Type B pancreatic cell (in vitro differentiated cells): ENCODE measurements around the gene GRXCR1. TPM values are rescaled to one million over a fixed set of nuclear protein-coding genes. Genes with fewer than 3 reads are reported as not detected.

Source experiments
- DNase-seq: peaks from one replicate; pipeline ENCODE4 v3.0.0; 2021; ENCODE audit warnings: mixed read lengths; ENCODE audit not compliant: unreplicated experiment; ENCODE audit errors: extremely low spot score
- H3K27ac Mint-ChIP-seq: 2 replicates; pipeline ENCODE4 v1.8.0; 2021; ENCODE audit warnings: mild to moderate bottlenecking, mixed read lengths
- H3K27me3 Mint-ChIP-seq: 2 replicates; pipeline ENCODE4 v1.8.0; 2021; ENCODE audit warnings: mixed read lengths
- H3K36me3 Mint-ChIP-seq: 2 replicates; pipeline ENCODE4 v1.8.0; 2021; ENCODE audit warnings: mixed read lengths
- H3K4me1 Mint-ChIP-seq: one replicate; pipeline ENCODE4 v1.8.0; 2021; ENCODE audit warnings: mixed read lengths; ENCODE audit not compliant: unreplicated experiment
- H3K4me3 Mint-ChIP-seq: 2 replicates; pipeline ENCODE4 v1.8.0; 2021; ENCODE audit warnings: mild to moderate bottlenecking, mixed read lengths
- H3K9me3 Mint-ChIP-seq: 2 replicates; pipeline ENCODE4 v1.8.0; 2021; ENCODE audit warnings: mixed read lengths
- CTCF ChIP-seq: fragments of 200-600 bp; sonication (generic); conservative IDR thresholded peaks from 2 replicates; pipeline ENCODE4 v1.5.0; 2021; ENCODE audit warnings: antibody characterized with exemption, mild to moderate bottlenecking
- total RNA-seq: library from RNA; stranded (reverse); gene quantifications from 2 replicates; pipeline ENCODE4 v1.2.1, GENCODE V29; 2021; ENCODE audit warnings: low replicate concordance

Gene GRXCR1
- total RNA-seq, 1 donor from 2014 or later, result not detected

- Mint-ChIP-seq H3K36me3 (no peaks in the 10 kb centered on the region), H3K9me3 (no peaks in the 10 kb centered on the region), H3K4me1 (no peaks in the 10 kb centered on the region), H3K27ac (no peak overlapping the region), H3K4me3 (no peak overlapping the region), H3K27me3 (peaks cover 3% of the 10 kb centered on the region)
- TF ChIP-seq CTCF, result no peak
- no peak for DNase-seq
These were observed 869 bp upstream of the GRXCR1 start for GRCh38 chr4:42891644-42892043.

- H3K9me3 Mint-ChIP-seq, result no peaks in the 10 kb centered on the region
- TF ChIP-seq CTCF, result no peak
- H3K4me1 Mint-ChIP-seq, result no peaks in the 10 kb centered on the region
- peaks cover 11% of the 10 kb centered on the region for H3K27me3 Mint-ChIP-seq
- DNase-seq, result no peak
- H3K4me3 Mint-ChIP-seq, result no peak overlapping the region
- H3K27ac Mint-ChIP-seq, result no peak overlapping the region
- no peaks in the 10 kb centered on the region for H3K36me3 Mint-ChIP-seq
These were observed 2.9 kb downstream of the GRXCR1 start for GRCh38 chr4:42895452-42895851.

- no peaks in the 10 kb centered on the region for H3K4me1 Mint-ChIP-seq
These were observed 12.5 kb downstream of the GRXCR1 start for GRCh38 chr4:42904986-42905385.

GRCh38 chr4:42905591-42905990, 13.1 kb downstream of the GRXCR1 start:
- Mint-ChIP-seq H3K4me1 (no peaks in the 10 kb centered on the region), H3K36me3 (no peaks in the 10 kb centered on the region), H3K27me3 (peaks cover 4% of the 10 kb centered on the region), H3K4me3 (no peak overlapping the region), H3K9me3 (no peaks in the 10 kb centered on the region), H3K27ac (no peak overlapping the region)
- TF ChIP-seq CTCF, result no peak
- DNase-seq, result no peak

More at GRCh38 chr4:42904986-42905385, 12.5 kb downstream of the GRXCR1 start:
- H3K36me3 Mint-ChIP-seq, result no peaks in the 10 kb centered on the region
- no peak for TF ChIP-seq CTCF
- no peak for DNase-seq
- H3K4me3 Mint-ChIP-seq, result no peak overlapping the region
- no peak overlapping the region for H3K27ac Mint-ChIP-seq
- no peaks in the 10 kb centered on the region for H3K9me3 Mint-ChIP-seq
- peaks cover 4% of the 10 kb centered on the region for H3K27me3 Mint-ChIP-seq

GRCh38 chr4:42906341-42906740, 13.8 kb downstream of the GRXCR1 start:
- Mint-ChIP-seq H3K9me3 (no peaks in the 10 kb centered on the region), H3K36me3 (no peaks in the 10 kb centered on the region), H3K4me3 (no peak overlapping the region), H3K4me1 (no peaks in the 10 kb centered on the region), H3K27me3 (peaks cover 4% of the 10 kb centered on the region), H3K27ac (no peak overlapping the region)
- TF ChIP-seq CTCF, result no peak
- DNase-seq, result no peak
